PFSK-1 (cell line): ENCODE measurements around the gene CRNKL1.

Experiments
- POLR2AphosphoS5 ChIP-seq: IDR thresholded peaks from 2 replicates; pipeline ENCODE4 v1.6.1; 2012; ENCODE audit warnings: low read depth, mild to moderate bottlenecking, control low read depth, low read length, moderate library complexity
- REST ChIP-seq, 2 experiments: IDR thresholded peaks; 2 replicates each; pipeline versions ENCODE4 v1.6.1 to v1.8.0; 2011 to 2012; ENCODE audit warnings: low read depth in 2 of 2, low read length in 2 of 2, control low read depth in 1 of 2, inconsistent platforms in 1 of 2, mild to moderate bottlenecking in 1 of 2, moderate library complexity in 1 of 2; ENCODE audit not compliant: insufficient read depth in 1 of 2
- TAF1 ChIP-seq: IDR thresholded peaks from 2 replicates; pipeline ENCODE4 v1.6.1; 2012; ENCODE audit warnings: low read length, control low read depth, borderline replicate concordance; ENCODE audit not compliant: insufficient read depth

GRCh38 chr20:20037960-20038359, 14.3 kb downstream of the CRNKL1 start:
- TF ChIP-seq POLR2AphosphoS5 (no peak), REST (IDR thresholded peaks at IDR 0.05; ENCODE audit: insufficient read depth in 1 of 2, low read depth in 2 of 2, low read length in 2 of 2) (no peak), TAF1 (no peak)
